Activated B cell treated with CpG ODN at 0.5 μM for 24 hours (primary cell): Measurements from ENCODE around the gene TMED5. TPM values are rescaled to one million over a fixed set of nuclear protein-coding genes. Genes with fewer than 3 reads are reported as not detected.

Source experiments
- ATAC-seq: fragments of 200-7000 bp; cut with Tn5 transposase; one replicate; pipeline ENCODE4 v1.10.0; 2021; ENCODE audit warnings: low read depth, mild to moderate bottlenecking, moderate library complexity
- CTCF ChIA-PET: fragments of 350-600 bp; sonication (Branson Sonifier 250); formaldehyde crosslinking; loops from one replicate; lab custom pipeline; 2021; ENCODE audit warnings: antibody characterized with exemption; lab: Charles Lee
- POLR2A ChIA-PET: fragments of 350-600 bp; sonication (Branson Sonifier 250); formaldehyde crosslinking; loops from one replicate; lab custom pipeline; 2021; ENCODE audit warnings: antibody characterized with exemption; lab: Charles Lee
- DNase-seq: peaks from one replicate; pipeline ENCODE4 v3.0.0; 2022
- H3K27ac Mint-ChIP-seq: one replicate; pipeline ENCODE4 v1.8.0; 2020; ENCODE audit warnings: mixed read lengths
- H3K27me3 Mint-ChIP-seq: one replicate; pipeline ENCODE4 v1.8.0; 2021; ENCODE audit warnings: mixed read lengths
- H3K36me3 Mint-ChIP-seq: one replicate; pipeline ENCODE4 v1.8.0; 2021; ENCODE audit warnings: low read depth, mixed read lengths
- H3K4me1 Mint-ChIP-seq: one replicate; pipeline ENCODE4 v1.8.0; 2021; ENCODE audit warnings: mixed read lengths
- H3K4me3 Mint-ChIP-seq: one replicate; pipeline ENCODE4 v1.8.0; 2020; ENCODE audit warnings: mild to moderate bottlenecking, mixed read lengths
- H3K9me3 Mint-ChIP-seq: one replicate; pipeline ENCODE4 v1.8.0; 2020; ENCODE audit warnings: mixed read lengths
- intact Hi-C: fragments of 100-400 bp; cut with micrococcal nuclease; formaldehyde crosslinking; loops from one replicate; pipeline ENCODE4 v1.15.1; 2024
- total RNA-seq: library from RNA; stranded (reverse); gene quantifications from 2 replicates; pipeline ENCODE4 v1.2.3, GENCODE V29; 2022
- TF ChIP-seq, protein P1 (sequence below): fragments of 200-600 bp; IDR thresholded peaks from one replicate; pipeline ENCODE4 v1.8.0; 2022; ENCODE audit warnings: antibody characterized with exemption, mild to moderate bottlenecking

TMED5 gene
- total RNA-seq, 1 donor from 2014 or later: 42.3 TPM

DNA sequence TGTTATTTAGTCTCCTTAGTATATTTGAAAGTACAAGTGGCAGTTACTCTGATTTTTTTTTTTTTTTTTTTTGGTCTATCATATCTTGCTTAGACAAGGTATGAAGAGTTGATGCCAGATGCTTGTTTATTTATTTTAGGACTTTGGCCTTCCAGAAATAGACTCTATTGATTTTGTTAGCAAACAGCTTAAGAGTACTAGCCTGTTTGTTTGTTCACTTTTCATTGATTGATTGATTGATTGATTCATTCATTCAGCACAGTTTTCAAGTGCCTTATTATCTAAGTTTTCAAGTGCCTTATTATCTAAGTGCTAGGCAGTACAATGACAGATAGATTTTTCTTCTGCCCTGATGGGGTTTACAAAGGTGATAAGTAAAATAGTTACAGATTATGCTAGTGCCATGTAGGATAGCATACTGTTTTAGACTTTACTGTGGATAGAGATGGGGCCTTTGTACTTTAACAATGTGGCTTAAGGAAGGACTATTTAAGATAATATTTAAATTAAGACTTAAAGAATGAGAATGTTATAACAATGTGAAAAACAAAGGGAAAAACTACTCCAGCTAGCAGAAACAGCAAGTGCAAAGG lies 50.6 kb downstream of the TMED5 start:
- no peak for ATAC-seq
- Mint-ChIP-seq H3K27me3 (no peaks in the 10 kb centered on the region), H3K27ac (no peak overlapping the region), H3K36me3 (peaks cover 42% of the 10 kb centered on the region), H3K4me1 (no peaks in the 10 kb centered on the region), H3K4me3 (no peak overlapping the region), H3K9me3 (no peaks in the 10 kb centered on the region)
- TF ChIP-seq, protein P1, sequence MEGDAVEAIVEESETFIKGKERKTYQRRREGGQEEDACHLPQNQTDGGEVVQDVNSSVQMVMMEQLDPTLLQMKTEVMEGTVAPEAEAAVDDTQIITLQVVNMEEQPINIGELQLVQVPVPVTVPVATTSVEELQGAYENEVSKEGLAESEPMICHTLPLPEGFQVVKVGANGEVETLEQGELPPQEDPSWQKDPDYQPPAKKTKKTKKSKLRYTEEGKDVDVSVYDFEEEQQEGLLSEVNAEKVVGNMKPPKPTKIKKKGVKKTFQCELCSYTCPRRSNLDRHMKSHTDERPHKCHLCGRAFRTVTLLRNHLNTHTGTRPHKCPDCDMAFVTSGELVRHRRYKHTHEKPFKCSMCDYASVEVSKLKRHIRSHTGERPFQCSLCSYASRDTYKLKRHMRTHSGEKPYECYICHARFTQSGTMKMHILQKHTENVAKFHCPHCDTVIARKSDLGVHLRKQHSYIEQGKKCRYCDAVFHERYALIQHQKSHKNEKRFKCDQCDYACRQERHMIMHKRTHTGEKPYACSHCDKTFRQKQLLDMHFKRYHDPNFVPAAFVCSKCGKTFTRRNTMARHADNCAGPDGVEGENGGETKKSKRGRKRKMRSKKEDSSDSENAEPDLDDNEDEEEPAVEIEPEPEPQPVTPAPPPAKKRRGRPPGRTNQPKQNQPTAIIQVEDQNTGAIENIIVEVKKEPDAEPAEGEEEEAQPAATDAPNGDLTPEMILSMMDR: no peak
- ChIA-PET CTCF (no interaction called here), POLR2A (interaction anchor here (0.7 kb wide), 1 partner anchor 116 kb away, joined by 4 read pairs; no protein-coding TSS in a partner anchor)
- intact Hi-C loops: loop anchor here (5.0 kb wide), 1 partner anchor 38 kb away; no protein-coding TSS in a partner anchor
- DNase-seq: no peak

DNA sequence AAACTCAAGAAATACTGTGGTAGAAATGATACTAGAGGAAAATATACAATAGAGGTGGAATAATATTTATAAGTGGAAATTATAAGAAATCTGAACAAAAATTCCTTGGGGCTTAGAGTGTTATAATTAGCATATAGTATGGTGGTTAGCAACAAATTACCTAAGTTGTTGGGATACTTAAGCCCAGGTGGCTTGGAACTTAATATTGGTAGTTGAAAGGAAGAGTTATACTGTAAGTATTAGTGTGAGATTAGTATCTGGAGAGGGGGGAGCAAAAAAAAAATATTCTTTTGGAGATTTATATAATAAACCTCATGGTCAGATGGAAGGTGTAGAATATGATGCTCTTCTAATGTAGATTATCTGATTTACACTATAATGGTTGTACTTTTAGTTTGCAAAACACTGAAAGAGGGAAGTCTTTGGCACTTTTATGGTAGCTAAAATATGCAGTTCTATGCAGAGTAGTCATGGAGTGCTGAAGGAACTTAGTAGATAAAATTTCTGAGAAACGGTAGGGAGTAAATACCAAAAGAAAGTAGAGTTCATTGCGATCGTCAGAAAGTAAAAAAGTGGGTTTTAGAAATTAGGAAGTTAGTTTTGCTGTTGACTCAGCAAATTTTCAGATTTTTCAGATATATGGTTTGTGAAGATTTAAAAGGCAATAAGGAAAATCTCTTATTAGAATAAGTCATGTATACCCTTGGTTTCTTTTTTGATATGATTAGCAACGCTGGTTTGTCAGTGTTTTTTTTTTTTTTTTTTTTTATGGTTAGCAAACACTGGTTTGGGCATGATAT lies 55.5 kb downstream of the TMED5 start:
- ChIA-PET CTCF (interaction anchor here (1.3 kb wide), 1 partner anchor 44 kb away, joined by 3 read pairs; no protein-coding TSS in a partner anchor), POLR2A (no interaction called here)
- TF ChIP-seq, protein P1: no peak
- H3K4me3 Mint-ChIP-seq: no peak overlapping the region
- no peaks in the 10 kb centered on the region for H3K27me3 Mint-ChIP-seq
- peaks cover 61% of the 10 kb centered on the region for H3K36me3 Mint-ChIP-seq
- DNase-seq: no peak
- H3K4me1 Mint-ChIP-seq: no peaks in the 10 kb centered on the region
- intact Hi-C loops: loop anchor here (5.0 kb wide), 2 partner anchors 43 to 102 kb away; no protein-coding TSS in a partner anchor
- H3K9me3 Mint-ChIP-seq: no peaks in the 10 kb centered on the region
- no peak for ATAC-seq
- H3K27ac Mint-ChIP-seq: no peak overlapping the region

DNA sequence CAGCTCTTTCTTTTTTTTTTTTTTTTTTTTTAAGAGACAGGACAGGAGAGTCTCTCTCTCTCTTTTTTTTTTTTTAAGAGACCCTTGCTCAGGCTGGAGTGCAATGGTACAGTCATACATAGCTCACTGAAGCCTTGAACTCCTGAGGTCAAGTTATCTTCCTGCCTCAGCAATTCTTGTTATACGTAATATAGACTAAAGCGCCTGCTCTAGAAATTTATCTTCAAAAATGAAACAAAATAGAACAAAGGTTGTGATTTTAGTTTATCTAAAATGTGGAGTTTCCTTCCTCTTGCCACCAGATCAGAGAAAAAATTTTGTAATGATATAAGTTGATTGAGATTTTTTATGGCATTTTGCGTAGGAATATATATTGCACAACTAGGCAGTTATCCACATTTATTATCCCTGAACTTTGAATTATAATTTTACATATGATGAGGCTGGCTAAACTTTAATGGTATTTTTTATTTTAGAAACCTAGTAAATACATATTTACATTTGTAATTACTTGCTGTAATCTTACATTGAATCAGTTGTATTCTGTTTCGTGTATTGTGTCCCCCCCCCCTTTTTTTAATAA lies 56.9 kb downstream of the TMED5 start:
- Mint-ChIP-seq H3K27ac (no peak overlapping the region), H3K9me3 (no peaks in the 10 kb centered on the region), H3K27me3 (no peaks in the 10 kb centered on the region), H3K4me1 (no peaks in the 10 kb centered on the region), H3K36me3 (peaks cover 65% of the 10 kb centered on the region), H3K4me3 (no peak overlapping the region)
- DNase-seq (no peak), ATAC-seq (no peak)
- intact Hi-C loops: loop anchor here (5.0 kb wide), 1 partner anchor 101 kb away; no protein-coding TSS in a partner anchor
- CTCF ChIA-PET: no interaction called here
- TF ChIP-seq, protein P1: no peak
- POLR2A ChIA-PET: interaction anchor here (0.6 kb wide), 1 partner anchor 129 kb away, joined by 12 read pairs; no protein-coding TSS in a partner anchor

DNA sequence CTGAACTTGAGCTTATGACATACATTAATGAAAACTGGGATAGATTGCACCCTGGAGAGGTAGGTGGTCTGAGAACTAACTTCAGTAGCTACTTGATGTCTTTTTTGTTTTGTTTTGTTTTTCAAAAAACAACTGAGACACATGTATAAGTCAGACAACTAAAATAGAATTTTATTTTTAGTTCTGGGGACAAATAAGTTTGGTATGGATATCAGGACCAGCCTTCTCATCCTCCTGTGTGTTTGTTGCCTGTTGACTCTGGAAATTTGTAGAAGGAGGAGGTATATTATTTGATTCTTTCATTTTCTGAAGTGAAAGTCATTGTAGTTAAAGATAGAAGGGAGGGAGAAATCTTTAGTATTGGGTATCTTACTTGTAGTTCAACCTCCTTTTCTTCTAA lies 59.6 kb downstream of the TMED5 start:
- intact Hi-C loops: loop anchor here (5.0 kb wide), 1 partner anchor 98 kb away; no protein-coding TSS in a partner anchor
- Mint-ChIP-seq H3K36me3 (peaks cover 72% of the 10 kb centered on the region), H3K4me3 (no peak overlapping the region), H3K4me1 (no peaks in the 10 kb centered on the region), H3K9me3 (no peaks in the 10 kb centered on the region), H3K27ac (no peak overlapping the region), H3K27me3 (no peaks in the 10 kb centered on the region)
- DNase-seq (no peak), ATAC-seq (no peak)
- ChIA-PET CTCF (no interaction called here), POLR2A (no interaction called here)
- TF ChIP-seq, protein P1: no peak

DNA sequence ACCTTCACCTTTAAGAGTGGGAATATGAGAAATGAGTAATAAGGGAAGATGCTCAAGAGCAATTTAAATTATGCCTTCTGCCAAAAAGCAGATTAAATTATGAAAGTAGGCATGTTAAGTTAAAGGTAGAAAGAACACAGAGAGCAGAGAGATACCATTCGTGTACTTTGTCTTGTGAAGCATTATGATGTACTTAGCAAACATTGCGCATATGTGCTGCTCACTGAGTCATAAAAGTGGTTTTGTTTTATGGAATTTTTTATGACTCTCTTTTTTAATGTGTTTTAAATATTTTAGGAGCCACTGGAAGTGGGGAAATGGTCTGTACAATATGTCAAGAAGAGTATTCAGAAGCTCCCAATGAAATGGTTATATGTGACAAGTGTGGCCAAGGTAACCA lies 65.8 kb downstream of the TMED5 start:
- peaks cover 22% of the 10 kb centered on the region for H3K4me1 Mint-ChIP-seq
- ChIA-PET POLR2A (no interaction called here), CTCF (no interaction called here)
- no peak overlapping the region for H3K27ac Mint-ChIP-seq
- no peaks in the 10 kb centered on the region for H3K27me3 Mint-ChIP-seq
- ATAC-seq (no peak), DNase-seq (no peak)
- no peak overlapping the region for H3K4me3 Mint-ChIP-seq
- intact Hi-C loops: no loop called here
- TF ChIP-seq, protein P1: no peak
- H3K36me3 Mint-ChIP-seq: peaks cover 70% of the 10 kb centered on the region
- no peaks in the 10 kb centered on the region for H3K9me3 Mint-ChIP-seq
